Osteocyte (in vitro differentiated cells): ENCODE measurements around the gene THY1. TPM values are rescaled to one million over a fixed set of nuclear protein-coding genes. Genes with fewer than 3 reads are reported as not detected.
A peak's percentile ranks its signal among the peaks of the same experiment; 100 is the strongest.
"Not testable (repeated sequence)": the region's sequence is repeated elsewhere in the genome, so short reads cannot be mapped to it uniquely, and the experiment has no call there.

ENCODE experiments used
- DNase-seq: peaks from one replicate; pipeline ENCODE4 v3.0.0; 2021; ENCODE audit warnings: mixed read lengths; ENCODE audit not compliant: unreplicated experiment; ENCODE audit errors: extremely low spot score
- H3K27ac Mint-ChIP-seq: one replicate; pipeline ENCODE4 v1.8.0; 2021; ENCODE audit warnings: mild to moderate bottlenecking, mixed read lengths; ENCODE audit not compliant: unreplicated experiment
- H3K27me3 Mint-ChIP-seq: one replicate; pipeline ENCODE4 v1.8.0; 2021; ENCODE audit warnings: mixed read lengths; ENCODE audit not compliant: unreplicated experiment
- H3K36me3 Mint-ChIP-seq: one replicate; pipeline ENCODE4 v1.8.0; 2021; ENCODE audit warnings: mixed read lengths; ENCODE audit not compliant: unreplicated experiment
- H3K4me1 Mint-ChIP-seq: one replicate; pipeline ENCODE4 v1.8.0; 2021; ENCODE audit warnings: mixed read lengths; ENCODE audit not compliant: unreplicated experiment
- H3K4me3 Mint-ChIP-seq: one replicate; pipeline ENCODE4 v1.8.0; 2021; ENCODE audit warnings: mild to moderate bottlenecking, moderate library complexity, mixed read lengths; ENCODE audit not compliant: unreplicated experiment
- H3K9me3 Mint-ChIP-seq: one replicate; pipeline ENCODE4 v1.8.0; 2021; ENCODE audit warnings: mixed read lengths; ENCODE audit not compliant: unreplicated experiment
- total RNA-seq: library from RNA; stranded (reverse); gene quantifications from 2 replicates; pipeline ENCODE4 v1.2.1, GENCODE V29; 2021
- TF ChIP-seq, protein P1 (sequence below): fragments of 200-600 bp; sonication (generic); IDR thresholded peaks from 2 replicates; pipeline ENCODE4 v1.5.0; 2021; ENCODE audit warnings: antibody characterized with exemption, mild to moderate bottlenecking, moderate library complexity

Gene THY1
- total RNA-seq, 1 donor from 2014 or later: 14.0 TPM

DNA sequence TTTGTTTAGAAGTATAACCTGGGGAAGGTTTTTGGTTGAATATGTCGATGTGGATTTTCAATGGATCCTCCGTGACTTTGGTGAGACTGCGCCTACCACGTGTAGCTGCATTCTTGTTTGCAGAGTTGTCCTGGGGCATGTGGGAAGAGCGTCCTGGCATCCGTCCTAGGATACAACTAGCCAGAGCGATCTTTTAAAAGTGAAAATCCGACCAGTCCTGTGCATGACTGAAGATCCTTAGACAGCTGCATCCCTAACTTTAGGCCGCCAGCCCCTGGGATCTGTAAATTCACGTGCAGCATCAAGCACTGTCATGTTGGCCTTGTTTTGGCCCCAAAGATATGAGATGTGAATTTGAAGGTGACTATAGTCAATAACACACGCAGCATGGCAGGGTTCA, 22.4 kb upstream of the THY1 start:
- Mint-ChIP-seq H3K36me3 (no peaks in the 10 kb centered on the region), H3K27ac (no peak overlapping the region)

DNA sequence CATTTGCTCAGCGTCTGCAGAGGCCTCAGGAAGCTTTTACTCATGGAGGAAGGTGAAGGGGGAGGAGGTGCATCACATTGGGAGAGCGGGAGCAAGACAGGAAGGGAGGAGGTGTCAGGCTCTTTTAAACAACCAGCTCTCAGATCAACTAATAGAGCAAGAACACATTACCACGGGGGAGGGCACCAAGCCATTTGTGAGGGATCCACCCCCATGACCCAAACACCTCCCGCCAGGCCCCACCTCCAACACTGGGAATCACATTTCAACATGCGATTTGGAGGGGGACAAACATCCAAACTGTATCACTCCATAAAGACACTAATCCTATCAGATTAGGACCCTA, 18.9 kb upstream of the THY1 start:
- Mint-ChIP-seq H3K27ac (no peak overlapping the region), H3K27me3 (peaks cover 12% of the 10 kb centered on the region), H3K4me1 (no peaks in the 10 kb centered on the region), H3K9me3 (no peaks in the 10 kb centered on the region), H3K4me3 (no peak overlapping the region), H3K36me3 (no peaks in the 10 kb centered on the region)
- DNase-seq: peak; percentile 32
- TF ChIP-seq, protein P1, sequence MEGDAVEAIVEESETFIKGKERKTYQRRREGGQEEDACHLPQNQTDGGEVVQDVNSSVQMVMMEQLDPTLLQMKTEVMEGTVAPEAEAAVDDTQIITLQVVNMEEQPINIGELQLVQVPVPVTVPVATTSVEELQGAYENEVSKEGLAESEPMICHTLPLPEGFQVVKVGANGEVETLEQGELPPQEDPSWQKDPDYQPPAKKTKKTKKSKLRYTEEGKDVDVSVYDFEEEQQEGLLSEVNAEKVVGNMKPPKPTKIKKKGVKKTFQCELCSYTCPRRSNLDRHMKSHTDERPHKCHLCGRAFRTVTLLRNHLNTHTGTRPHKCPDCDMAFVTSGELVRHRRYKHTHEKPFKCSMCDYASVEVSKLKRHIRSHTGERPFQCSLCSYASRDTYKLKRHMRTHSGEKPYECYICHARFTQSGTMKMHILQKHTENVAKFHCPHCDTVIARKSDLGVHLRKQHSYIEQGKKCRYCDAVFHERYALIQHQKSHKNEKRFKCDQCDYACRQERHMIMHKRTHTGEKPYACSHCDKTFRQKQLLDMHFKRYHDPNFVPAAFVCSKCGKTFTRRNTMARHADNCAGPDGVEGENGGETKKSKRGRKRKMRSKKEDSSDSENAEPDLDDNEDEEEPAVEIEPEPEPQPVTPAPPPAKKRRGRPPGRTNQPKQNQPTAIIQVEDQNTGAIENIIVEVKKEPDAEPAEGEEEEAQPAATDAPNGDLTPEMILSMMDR: no peak

More for the DNA sequence above, 22.4 kb upstream of the THY1 start:
- Mint-ChIP-seq H3K27me3 (peaks cover 19% of the 10 kb centered on the region), H3K4me1 (no peaks in the 10 kb centered on the region), H3K9me3 (no peaks in the 10 kb centered on the region), H3K4me3 (no peak overlapping the region)
- TF ChIP-seq, protein P1: no peak
- DNase-seq: peak; percentile 62

DNA sequence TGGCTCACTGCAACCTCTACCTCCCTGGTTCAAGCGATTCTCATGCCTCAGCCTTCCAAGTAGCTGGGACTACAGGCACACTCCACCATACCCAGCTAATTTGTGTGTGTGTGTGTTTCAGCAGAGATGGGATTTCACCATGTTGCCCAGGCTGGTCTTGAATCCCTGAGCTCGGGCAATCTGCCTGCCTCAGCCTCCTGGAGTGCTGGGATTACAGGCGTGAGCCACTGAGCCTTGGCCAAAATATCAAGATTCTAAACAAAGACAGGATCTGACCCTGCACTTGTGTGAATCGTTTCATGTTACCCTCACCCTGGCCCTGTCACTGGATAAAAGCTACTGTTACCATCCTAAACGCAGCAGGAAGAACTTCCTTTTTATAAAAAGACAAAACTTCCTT, 15.6 kb upstream of the THY1 start:
- Mint-ChIP-seq H3K27ac (no peak overlapping the region), H3K4me1 (peaks cover under 1% of the 10 kb centered on the region), H3K9me3 (no peaks in the 10 kb centered on the region), H3K4me3 (no peak overlapping the region), H3K27me3 (peaks cover 5% of the 10 kb centered on the region), H3K36me3 (no peaks in the 10 kb centered on the region)
- TF ChIP-seq, protein P1: no peak
- DNase-seq: no peak

DNA sequence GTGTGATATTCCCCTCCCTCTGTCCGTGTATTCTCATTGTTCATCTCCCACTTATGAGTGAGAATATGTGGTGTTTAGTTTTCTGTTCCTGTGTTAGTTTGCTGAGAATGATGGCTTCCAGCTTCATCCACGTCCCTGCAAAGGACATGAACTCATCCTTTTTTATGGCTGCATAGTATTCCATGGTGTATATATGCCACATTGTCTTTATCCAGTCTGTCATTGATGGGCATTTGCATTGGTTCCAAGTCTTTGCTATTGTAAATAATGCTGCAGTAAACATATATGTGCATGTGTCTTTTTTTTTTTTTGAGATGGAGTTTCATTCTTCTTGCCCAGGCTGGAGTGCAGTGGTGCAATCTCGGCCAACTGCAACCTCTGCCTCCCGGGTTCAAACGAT, 14.5 kb upstream of the THY1 start:
- not testable (repeated sequence) for H3K4me3 Mint-ChIP-seq, H3K27ac Mint-ChIP-seq, H3K9me3 Mint-ChIP-seq, H3K36me3 Mint-ChIP-seq, DNase-seq, H3K27me3 Mint-ChIP-seq
- peaks cover 11% of the 10 kb centered on the region for H3K4me1 Mint-ChIP-seq

DNA sequence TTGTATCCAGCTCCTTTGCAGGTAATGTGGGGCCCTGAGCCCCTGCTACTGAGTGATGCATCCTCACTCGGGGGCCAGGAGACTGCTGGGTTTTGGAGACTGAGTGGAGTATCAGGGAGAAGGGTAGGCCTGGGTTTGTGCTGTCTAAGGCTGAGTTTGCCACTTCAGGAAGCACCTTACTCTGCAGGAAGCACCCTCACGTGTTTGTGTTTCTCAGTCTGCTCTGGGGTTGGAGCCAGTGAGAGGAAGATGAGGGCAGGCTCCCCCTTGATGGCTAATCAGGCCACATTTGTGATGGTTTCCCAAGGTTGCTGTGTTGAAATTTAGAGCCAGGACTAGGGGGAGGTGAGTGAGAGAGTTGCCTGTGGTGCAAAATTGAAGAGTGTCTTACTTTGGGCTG, 13.7 kb upstream of the THY1 start:
- no peak for DNase-seq
- TF ChIP-seq, protein P1: no peak
- H3K4me3 Mint-ChIP-seq: no peak overlapping the region
- H3K4me1 Mint-ChIP-seq: peaks cover 19% of the 10 kb centered on the region
- H3K9me3 Mint-ChIP-seq: no peaks in the 10 kb centered on the region
- no peaks in the 10 kb centered on the region for H3K27me3 Mint-ChIP-seq
- no peak overlapping the region for H3K27ac Mint-ChIP-seq
- no peaks in the 10 kb centered on the region for H3K36me3 Mint-ChIP-seq

DNA sequence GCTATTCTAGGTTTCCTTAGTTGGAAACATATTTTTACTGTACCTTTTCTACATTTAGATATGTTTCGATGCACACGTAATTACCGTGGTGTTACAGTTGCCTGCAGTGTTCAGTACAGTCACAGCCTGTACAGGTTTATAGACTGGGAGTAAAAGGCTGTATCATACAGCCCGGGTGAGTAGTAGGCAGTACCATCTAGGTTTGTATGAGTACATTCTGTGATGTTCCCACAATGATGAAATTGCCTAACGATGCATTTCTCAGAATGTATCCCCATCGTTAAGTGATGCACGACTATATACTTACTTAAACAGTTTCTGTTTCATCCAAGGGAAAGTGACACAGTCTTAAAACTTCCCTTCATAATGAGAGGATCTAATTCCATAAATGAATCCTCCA, 13.1 kb upstream of the THY1 start:
- no peak overlapping the region for H3K4me3 Mint-ChIP-seq
- peaks cover 25% of the 10 kb centered on the region for H3K4me1 Mint-ChIP-seq
- DNase-seq: no peak
- no peaks in the 10 kb centered on the region for H3K9me3 Mint-ChIP-seq
- H3K36me3 Mint-ChIP-seq: no peaks in the 10 kb centered on the region
- TF ChIP-seq, protein P1: no peak
- no peaks in the 10 kb centered on the region for H3K27me3 Mint-ChIP-seq
- no peak overlapping the region for H3K27ac Mint-ChIP-seq
